ENCODE results near the gene HMGXB4. TPM values are rescaled to one million over a fixed set of nuclear protein-coding genes. Genes with fewer than 3 reads are reported as not detected.

The HMGXB4 gene
- polyA plus RNA-seq, 2 of the 4 experiments (the other 2 are of a cell fraction): 12.9 to 29.5 TPM

GRCh38 chr22:35315855-35316745, 58.8 kb downstream of the HMGXB4 start:
- POLR2A ChIA-PET: no interaction called here
- TF ChIP-seq PBX3 (IDR thresholded peaks at IDR 0.05) (no peak), MYC (IDR thresholded peaks at IDR 0.05; ENCODE audit: borderline replicate concordance, low read length) (no peak), ZNF302 (CRISPR knock-in tag; IDR thresholded peaks at IDR 0.05) (no peak), BHLHE40 (IDR thresholded peaks at IDR 0.05; ENCODE audit: low read depth, low read length) (no peak), RFX5 (IDR thresholded peaks at IDR 0.05) (no peak), CTCF (IDR thresholded peaks at IDR 0.05) (no peak), HOXB5 (CRISPR knock-in tag; IDR thresholded peaks at IDR 0.05) (no peak), GATA3 (IDR thresholded peaks at IDR 0.05; ENCODE audit: borderline replicate concordance) (no peak), HES2 (IDR thresholded peaks at IDR 0.05) (no peak), POLR2A (IDR thresholded peaks at IDR 0.05; ENCODE audit: low read length) (no peak), ZSCAN20 (CRISPR knock-in tag; IDR thresholded peaks at IDR 0.05) (no peak), CHD4 (IDR thresholded peaks at IDR 0.05; ENCODE audit: borderline replicate concordance) (no peak), NPAS2 (CRISPR knock-in tag; IDR thresholded peaks at IDR 0.05; ENCODE audit: borderline replicate concordance) (no peak), MAFK (IDR thresholded peaks at IDR 0.05; ENCODE audit: partially characterized antibody) (no peak), CEBPB (IDR thresholded peaks at IDR 0.05) (no peak), ELK1 (IDR thresholded peaks at IDR 0.05; ENCODE audit: low read depth, low read length) (no peak), PHF8 (IDR thresholded peaks at IDR 0.05; ENCODE audit: borderline replicate concordance, low read depth) (no peak), ZC3H11A (IDR thresholded peaks at IDR 0.05) (no peak)
- Histone ChIP-seq H3K4me3 (no peak overlapping the region), H3K9me3 (no peaks in the 10 kb centered on the region), H3K4me1 (peaks cover 35% of the 10 kb centered on the region), H3K4me2 (no peak overlapping the region), H3K27ac (no peak overlapping the region)
- CTCF ChIA-PET: no interaction called here
- WGBS (ENCODE audit: missing lambda C conversion rate): 86% methylated on average over 22 of the region's 27 CpGs
- DNase-seq (ENCODE audit: low read depth in 1 of 2, low spot score in 1 of 2) (no peak), FAIRE-seq (no peak), ATAC-seq (no peak)

GRCh38 chr22:35316751-35317150, 59.5 kb downstream of the HMGXB4 start:
- Histone ChIP-seq H3K4me1 (peaks cover 31% of the 10 kb centered on the region), H3K9me3 (no peaks in the 10 kb centered on the region), H3K27ac (no peak overlapping the region), H3K4me3 (no peak overlapping the region), H3K4me2 (no peak overlapping the region)
- ChIA-PET POLR2A (no interaction called here), CTCF (no interaction called here)
- DNase-seq (ENCODE audit: low read depth in 1 of 2, low spot score in 1 of 2): no peak
- WGBS (ENCODE audit: missing lambda C conversion rate): 94% methylated on average over 7 of the region's 7 CpGs
- no peak for ATAC-seq
- TF ChIP-seq POLR2AphosphoS2 (conservative IDR thresholded peaks at IDR 0.05; ENCODE audit: low read length) (no peak), ELK1 (IDR thresholded peaks at IDR 0.05; ENCODE audit: low read depth, low read length) (no peak), ZC3H11A (IDR thresholded peaks at IDR 0.05) (no peak), FOXS1 (CRISPR knock-in tag; IDR thresholded peaks at IDR 0.05) (no peak), KDM5A (IDR thresholded peaks at IDR 0.05) (no peak)
- FAIRE-seq: no peak

Data from A549 (cell line).